Endothelial cell of umbilical vein (primary cell): ENCODE data around the gene DSG2. TPM values are rescaled to one million over a fixed set of nuclear protein-coding genes. Genes with fewer than 3 reads are reported as not detected.

Experiments used
- BruUV-seq: library from RNA; stranded (reverse); fragments of 400-500 nt; replicated peaks from 2 replicates; lab custom pipeline; 2021; lab: Mats Ljungman, UMichigan
- CTCF ChIA-PET: fragments of 300-600, 350-600 bp; sonication (Branson Sonifier 250); formaldehyde crosslinking; loops from one replicate; lab custom pipeline; 2021; ENCODE audit warnings: antibody characterized with exemption, inconsistent platforms; lab: Charles Lee
- POLR2A ChIA-PET: fragments of 300-600, 350-600 bp; sonication (Branson Sonifier 250); formaldehyde crosslinking; loops from one replicate; lab custom pipeline; 2021; ENCODE audit warnings: antibody characterized with exemption, inconsistent platforms; lab: Charles Lee
- DNase-seq: peaks from one replicate; pipeline ENCODE4 v3.0.0-alpha.2; 2011; ENCODE audit warnings: low read depth, low spot score
- FAIRE-seq: peaks from 2 replicates; lab custom pipeline; 2011; peaks lifted over from hg19 to GRCh38; lab: Jason Lieb, UNC
- H2AFZ ChIP-seq: 2 replicates; pipeline ENCODE4 v1.6.0; 2012; ENCODE audit warnings: low read depth, low read length, control low read depth, inconsistent platforms
- H3K27ac ChIP-seq: 2 replicates; pipeline ENCODE4 v1.5.1; 2011; ENCODE audit warnings: low read depth, mild to moderate bottlenecking, control low read depth, low read length, moderate library complexity; ENCODE audit not compliant: insufficient read depth
- H3K27me3 ChIP-seq, 2 experiments: 2 replicates each; pipeline versions ENCODE4 v1.6.0 to v1.6.1; 2011; ENCODE audit warnings: low read length in 2 of 2, mixed read lengths in 1 of 2; ENCODE audit not compliant: control insufficient read depth in 2 of 2, insufficient read depth in 2 of 2
- H3K36me3 ChIP-seq, 2 experiments: 2 replicates in 1 of 2; 3 replicates in 1 of 2; pipeline ENCODE4 v1.5.1; 2011; ENCODE audit warnings: low read length in 2 of 2, mild to moderate bottlenecking in 1 of 2, moderate library complexity in 1 of 2; ENCODE audit not compliant: control insufficient read depth in 2 of 2, insufficient read depth in 2 of 2; ENCODE audit errors: extremely low read depth in 1 of 2
- H3K4me1 ChIP-seq: 3 replicates; pipeline ENCODE4 v1.5.1; 2011; ENCODE audit warnings: mild to moderate bottlenecking, low read length; ENCODE audit not compliant: control insufficient read depth, insufficient read depth; ENCODE audit errors: extremely low read depth
- H3K4me2 ChIP-seq: 2 replicates; pipeline ENCODE4 v1.6.1; 2011; ENCODE audit warnings: low read length, control low read depth, mixed read lengths; ENCODE audit not compliant: insufficient read depth
- H3K4me3 ChIP-seq, 3 experiments: fragments of 200-600 bp in 1 of 3; sonication (generic), shearing (Covaris generic) in 1 of 3; replicated peaks in 1 of 3; 2 replicates each; pipeline ENCODE4 v1.5.1; 2011 to 2016; ENCODE audit warnings: control low read depth in 3 of 3, low read length in 3 of 3, mild to moderate bottlenecking in 2 of 3, inconsistent platforms in 1 of 3, low read depth in 1 of 3, moderate library complexity in 1 of 3; ENCODE audit not compliant: insufficient read depth in 1 of 3
- H3K79me2 ChIP-seq: 2 replicates; pipeline ENCODE4 v1.6.0; 2012; ENCODE audit warnings: low read length, inconsistent platforms; ENCODE audit not compliant: control insufficient read depth, insufficient read depth
- H3K9ac ChIP-seq: replicated peaks from 2 replicates; pipeline ENCODE3; 2011; ENCODE audit warnings: low read length, control low read depth; ENCODE audit not compliant: insufficient read depth; ENCODE audit errors: extremely low read depth
- H3K9me1 ChIP-seq: replicated peaks from 3 replicates; pipeline ENCODE4 v1.6.0; 2011; ENCODE audit warnings: mild to moderate bottlenecking, low read length; ENCODE audit not compliant: control insufficient read depth, insufficient read depth; ENCODE audit errors: extremely low read depth
- H3K9me3 ChIP-seq: replicated peaks from 2 replicates; pipeline ENCODE4 v1.5.1; 2012; ENCODE audit warnings: low read length, inconsistent platforms; ENCODE audit not compliant: control insufficient read depth, insufficient read depth
- H4K20me1 ChIP-seq: replicated peaks from 2 replicates; pipeline ENCODE3; 2011; ENCODE audit warnings: mild to moderate bottlenecking, low read length; ENCODE audit not compliant: control insufficient read depth, insufficient read depth; ENCODE audit errors: extremely low read depth
- EZH2 ChIP-seq: IDR thresholded peaks from 2 replicates; pipeline ENCODE4 v1.6.1; 2012; ENCODE audit warnings: borderline replicate concordance, low read depth, mild to moderate bottlenecking, moderate library complexity, low read length, inconsistent platforms; ENCODE audit not compliant: severe bottlenecking
- FOS ChIP-seq: IDR thresholded peaks from 2 replicates; pipeline ENCODE4 v1.6.1; 2011; ENCODE audit warnings: mild to moderate bottlenecking, low read length, moderate library complexity, borderline replicate concordance; ENCODE audit not compliant: insufficient read depth
- GATA2 ChIP-seq: IDR thresholded peaks from 2 replicates; pipeline ENCODE4 v1.7.0; 2011; ENCODE audit warnings: low read depth, mild to moderate bottlenecking, moderate library complexity, mixed read lengths, low read length; ENCODE audit not compliant: insufficient read length, insufficient read depth
- JUN ChIP-seq: IDR thresholded peaks from 2 replicates; pipeline ENCODE4 v1.6.1; 2011; ENCODE audit warnings: borderline replicate concordance, low read depth; ENCODE audit not compliant: insufficient read length, insufficient read depth
- MYC ChIP-seq: IDR thresholded peaks from one replicate; pipeline ENCODE4 v1.6.1; 2011; ENCODE audit warnings: mild to moderate bottlenecking, low read depth, low read length
- POLR2A ChIP-seq: IDR thresholded peaks from 2 replicates; pipeline ENCODE4 v1.6.1; 2012; ENCODE audit warnings: low read depth, mild to moderate bottlenecking, control low read depth, low read length
- POLR2AphosphoS5 ChIP-seq: IDR thresholded peaks from 2 replicates; pipeline ENCODE4 v1.6.1; 2012; ENCODE audit warnings: low read depth, mild to moderate bottlenecking, control low read depth, low read length, moderate library complexity; ENCODE audit not compliant: insufficient read depth
- dilution Hi-C: fragments of 300-500 bp; cut with MboI; formaldehyde crosslinking; loops from one replicate; pipeline ENCODE4 v1.15.0; 2019; ENCODE audit warnings: low sequenced_read_pairs; ENCODE audit not compliant: extremely low pct_ligation_motif_present
- intact Hi-C: fragments of 100-400 bp; cut with micrococcal nuclease; formaldehyde crosslinking; loops from one replicate; pipeline ENCODE4 v1.10.0; 2022
- polyA plus RNA-seq, 4 experiments: library from polyadenylated mRNA; depleted of rRNA in 3 of 4; stranded (reverse) in 3 of 4; unstranded in 1 of 4; fragments of >200 nt; gene quantifications; 2 replicates each; pipeline versions ENCODE4 v1.2.1 to v1.2.3, GENCODE V29; 2011 to 2012; ENCODE audit warnings: missing spikeins in 1 of 4
- total RNA-seq: library from RNA; stranded (reverse); gene quantifications from 2 replicates; pipeline ENCODE4 v1.2.3, GENCODE V29; 2021
- TF ChIP-seq, protein P1 (sequence below): IDR thresholded peaks from 2 replicates; pipeline ENCODE4 v1.6.1; 2011; ENCODE audit not compliant: insufficient read depth, insufficient read length
- TF ChIP-seq, protein P2 (sequence below), 2 donors: IDR thresholded peaks; 1 replicate in 1 of 2; 2 replicates in 1 of 2; pipeline ENCODE4 v1.5.1; 2011; ENCODE audit warnings: low read length in 2 of 2, mild to moderate bottlenecking in 2 of 2, moderate library complexity in 2 of 2, control low read depth in 1 of 2, inconsistent platforms in 1 of 2, low read depth in 1 of 2; ENCODE audit not compliant: insufficient read depth in 1 of 2; ENCODE audit errors: extremely low read depth in 1 of 2

Gene DSG2
- total and polyA plus RNA-seq, 2 donors (not counting 3 experiments of a cell fraction or from before 2014, with no cell fraction given) = 0.04 TPM

- DNase-seq = no peak
- Histone ChIP-seq H3K9me3 (no peaks in the 10 kb centered on the region), H3K9me1 (no peaks in the 10 kb centered on the region), H2AFZ (no peak overlapping the region), H3K27me3 (peaks cover 0 to 2% of the 10 kb centered on the region in 2 experiments), H4K20me1 (no peaks in the 10 kb centered on the region), H3K9ac (no peak overlapping the region), H3K4me2 (no peak overlapping the region), H3K27ac (no peak overlapping the region), H3K79me2 (no peaks in the 10 kb centered on the region), H3K4me1 (peaks cover 4% of the 10 kb centered on the region), H3K36me3 (no peaks in the 10 kb centered on the region), H3K4me3 (no peak overlapping the region)
- dilution Hi-C loops = no loop called here
- FAIRE-seq = no peak
- ChIA-PET CTCF (interaction anchor here (1.3 to 2.5 kb wide), 2 partner anchors 33 to 145 kb away, joined by 4 to 6 read pairs; no protein-coding TSS in a partner anchor), POLR2A (no interaction called here)
- no TSS peak for BruUV-seq
- TF ChIP-seq, protein P1, sequence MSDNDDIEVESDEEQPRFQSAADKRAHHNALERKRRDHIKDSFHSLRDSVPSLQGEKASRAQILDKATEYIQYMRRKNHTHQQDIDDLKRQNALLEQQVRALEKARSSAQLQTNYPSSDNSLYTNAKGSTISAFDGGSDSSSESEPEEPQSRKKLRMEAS = no peak
- no peak for TF ChIP-seq POLR2A
- TF ChIP-seq, protein P2, sequence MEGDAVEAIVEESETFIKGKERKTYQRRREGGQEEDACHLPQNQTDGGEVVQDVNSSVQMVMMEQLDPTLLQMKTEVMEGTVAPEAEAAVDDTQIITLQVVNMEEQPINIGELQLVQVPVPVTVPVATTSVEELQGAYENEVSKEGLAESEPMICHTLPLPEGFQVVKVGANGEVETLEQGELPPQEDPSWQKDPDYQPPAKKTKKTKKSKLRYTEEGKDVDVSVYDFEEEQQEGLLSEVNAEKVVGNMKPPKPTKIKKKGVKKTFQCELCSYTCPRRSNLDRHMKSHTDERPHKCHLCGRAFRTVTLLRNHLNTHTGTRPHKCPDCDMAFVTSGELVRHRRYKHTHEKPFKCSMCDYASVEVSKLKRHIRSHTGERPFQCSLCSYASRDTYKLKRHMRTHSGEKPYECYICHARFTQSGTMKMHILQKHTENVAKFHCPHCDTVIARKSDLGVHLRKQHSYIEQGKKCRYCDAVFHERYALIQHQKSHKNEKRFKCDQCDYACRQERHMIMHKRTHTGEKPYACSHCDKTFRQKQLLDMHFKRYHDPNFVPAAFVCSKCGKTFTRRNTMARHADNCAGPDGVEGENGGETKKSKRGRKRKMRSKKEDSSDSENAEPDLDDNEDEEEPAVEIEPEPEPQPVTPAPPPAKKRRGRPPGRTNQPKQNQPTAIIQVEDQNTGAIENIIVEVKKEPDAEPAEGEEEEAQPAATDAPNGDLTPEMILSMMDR (IDR thresholded peaks at IDR 0.05; ENCODE audit: extremely low read depth in 1 of 2, insufficient read depth in 1 of 2, low read depth in 1 of 2, low read length in 2 of 2) = no peak
- no peak for TF ChIP-seq EZH2
- TF ChIP-seq GATA2 = no peak
- TF ChIP-seq POLR2AphosphoS5 = no peak
- no peak for TF ChIP-seq MYC
- TF ChIP-seq FOS = no peak
- no peak for TF ChIP-seq JUN
- intact Hi-C loops = no loop called here
These were observed 79.2 kb downstream of the DSG2 start for GRCh38 chr18:31577195-31577594.
